ENCODE measurements around the gene PRKACA.

DNA sequence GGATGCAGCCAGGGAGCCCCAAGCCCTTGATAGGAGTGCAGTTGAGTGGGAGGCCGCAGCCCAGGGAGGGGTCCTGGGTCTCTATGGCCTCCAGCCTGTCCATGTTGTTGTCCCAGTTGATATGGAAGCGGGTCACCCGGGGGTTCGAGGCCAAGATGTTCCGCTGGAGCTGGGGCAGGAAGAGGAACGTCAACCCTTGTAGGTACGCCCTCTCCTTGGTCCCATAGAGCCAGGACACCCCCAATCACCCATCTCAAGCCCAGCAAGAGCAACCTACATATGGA lies 2.9 kb upstream of the PRKACA start:
- TF ChIP-seq POLR2A (IDR thresholded peaks at IDR 0.05): no peak
- TF ChIP-seq, protein P1, sequence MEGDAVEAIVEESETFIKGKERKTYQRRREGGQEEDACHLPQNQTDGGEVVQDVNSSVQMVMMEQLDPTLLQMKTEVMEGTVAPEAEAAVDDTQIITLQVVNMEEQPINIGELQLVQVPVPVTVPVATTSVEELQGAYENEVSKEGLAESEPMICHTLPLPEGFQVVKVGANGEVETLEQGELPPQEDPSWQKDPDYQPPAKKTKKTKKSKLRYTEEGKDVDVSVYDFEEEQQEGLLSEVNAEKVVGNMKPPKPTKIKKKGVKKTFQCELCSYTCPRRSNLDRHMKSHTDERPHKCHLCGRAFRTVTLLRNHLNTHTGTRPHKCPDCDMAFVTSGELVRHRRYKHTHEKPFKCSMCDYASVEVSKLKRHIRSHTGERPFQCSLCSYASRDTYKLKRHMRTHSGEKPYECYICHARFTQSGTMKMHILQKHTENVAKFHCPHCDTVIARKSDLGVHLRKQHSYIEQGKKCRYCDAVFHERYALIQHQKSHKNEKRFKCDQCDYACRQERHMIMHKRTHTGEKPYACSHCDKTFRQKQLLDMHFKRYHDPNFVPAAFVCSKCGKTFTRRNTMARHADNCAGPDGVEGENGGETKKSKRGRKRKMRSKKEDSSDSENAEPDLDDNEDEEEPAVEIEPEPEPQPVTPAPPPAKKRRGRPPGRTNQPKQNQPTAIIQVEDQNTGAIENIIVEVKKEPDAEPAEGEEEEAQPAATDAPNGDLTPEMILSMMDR (IDR thresholded peaks at IDR 0.05): no peak
